Naive B cell (primary cell): ENCODE results near the gene CBR4. TPM values are rescaled to one million over a fixed set of nuclear protein-coding genes. Genes with fewer than 3 reads are reported as not detected.

Experiments used
- ATAC-seq, 2 donors: fragments of 150-1000 bp; cut with Tn5 transposase; 2 replicates each; pipeline ENCODE4 v1.10.0; 2021; ENCODE audit warnings: low read depth in 2 of 2, mild to moderate bottlenecking in 2 of 2, moderate library complexity in 2 of 2
- DNase-seq: peaks from one replicate; pipeline ENCODE4 v3.0.0; 2022
- H3K27ac Mint-ChIP-seq, 6 donors: one replicate each; pipeline ENCODE4 v1.8.0; 2020 to 2022; ENCODE audit warnings: mild to moderate bottlenecking in 6 of 6, mixed read lengths in 6 of 6, moderate library complexity in 5 of 6, inconsistent platforms in 2 of 6
- H3K27me3 Mint-ChIP-seq, 3 donors: one replicate each; pipeline ENCODE4 v1.8.0; 2021 to 2022; ENCODE audit warnings: mixed read lengths in 3 of 3, mild to moderate bottlenecking in 1 of 3
- H3K36me3 Mint-ChIP-seq, 2 donors: one replicate each; pipeline ENCODE4 v1.8.0; 2020 to 2022; ENCODE audit warnings: mixed read lengths in 2 of 2, inconsistent platforms in 1 of 2, mild to moderate bottlenecking in 1 of 2
- H3K4me1 Mint-ChIP-seq, 3 donors: one replicate each; pipeline ENCODE4 v1.8.0; 2020 to 2022; ENCODE audit warnings: mixed read lengths in 3 of 3, inconsistent platforms in 1 of 3, mild to moderate bottlenecking in 1 of 3, moderate library complexity in 1 of 3
- H3K4me3 Mint-ChIP-seq, 8 donors: one replicate each; pipeline ENCODE4 v1.8.0; 2020 to 2022; ENCODE audit warnings: mild to moderate bottlenecking in 8 of 8, mixed read lengths in 8 of 8, moderate library complexity in 8 of 8, inconsistent platforms in 2 of 8
- H3K9me3 Mint-ChIP-seq, 7 donors: one replicate each; pipeline ENCODE4 v1.8.0; 2020 to 2022; ENCODE audit warnings: mixed read lengths in 7 of 7, mild to moderate bottlenecking in 5 of 7, inconsistent platforms in 2 of 7, moderate library complexity in 1 of 7
- polyA plus RNA-seq, 6 donors: library from polyadenylated mRNA; unstranded; fragments of 300-500 nt; fragmentation: Illumina TruSeq; gene quantifications; one replicate each; pipeline ENCODE4 v1.2.3, GENCODE V29; 2021; ENCODE audit warnings: low read depth in 6 of 6

CBR4 gene
- polyA plus RNA-seq, 6 donors from 2014 or later, result 0.14 to 10.5 (median 7.4) TPM

DNA sequence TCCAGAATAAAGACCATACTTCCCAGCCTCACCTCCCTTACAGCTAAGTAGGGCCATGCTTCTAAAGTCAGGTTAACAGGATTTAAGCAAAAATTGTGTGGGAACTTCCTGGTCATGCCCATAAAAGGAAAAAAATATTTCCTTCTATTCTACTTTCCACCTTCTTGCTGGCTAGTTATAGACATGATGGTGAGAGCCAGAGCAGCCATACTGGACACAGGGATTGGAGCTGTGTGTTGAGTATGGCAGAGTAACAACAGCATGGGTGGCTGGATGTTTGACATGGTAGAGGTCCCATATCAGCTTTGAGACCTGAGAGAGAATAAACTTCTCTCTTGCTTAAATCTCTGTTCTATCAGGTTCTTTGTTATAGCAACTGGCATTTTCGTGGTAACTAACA, 15.1 kb upstream of the CBR4 start:
- H3K36me3 Mint-ChIP-seq, result no peaks in the 10 kb centered on the region
- H3K4me3 Mint-ChIP-seq, result no peak overlapping the region
- no peaks in the 10 kb centered on the region for H3K9me3 Mint-ChIP-seq
- peaks cover 0 to 13% (median 10%) of the 10 kb centered on the region in 3 donors for H3K27me3 Mint-ChIP-seq
- DNase-seq (no peak), ATAC-seq (no peak)
- H3K4me1 Mint-ChIP-seq, result peaks cover 0 to 7% (median 2%) of the 10 kb centered on the region in 3 donors
- H3K27ac Mint-ChIP-seq, result no peak overlapping the region

DNA sequence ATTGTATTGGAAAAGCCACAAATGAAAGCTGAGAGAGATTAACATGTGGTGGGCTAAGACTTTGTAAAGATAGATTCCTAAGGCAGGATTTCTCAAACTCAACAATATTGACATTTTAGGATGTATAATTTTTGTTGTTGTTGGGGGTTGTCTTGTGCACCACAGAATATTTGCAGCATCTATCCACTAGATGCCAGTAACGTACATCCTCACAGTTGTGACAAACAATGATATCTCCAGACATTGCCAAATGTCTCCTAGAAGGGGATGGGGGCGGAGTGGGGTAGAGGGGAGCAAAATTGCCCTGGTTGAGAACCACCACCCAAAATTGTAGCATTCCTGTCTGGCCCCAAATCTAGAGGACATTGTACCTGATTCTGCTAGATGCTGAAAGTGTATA, 14.7 kb upstream of the CBR4 start:
- H3K4me3 Mint-ChIP-seq, result no peak overlapping the region
- ATAC-seq, result peak in 1 of 2 donors; percentile 30
- H3K4me1 Mint-ChIP-seq, result peaks cover 0 to 7% (median 2%) of the 10 kb centered on the region in 3 donors
- H3K9me3 Mint-ChIP-seq, result no peaks in the 10 kb centered on the region
- DNase-seq, result no peak
- peaks cover 0 to 13% (median 10%) of the 10 kb centered on the region in 3 donors for H3K27me3 Mint-ChIP-seq
- no peaks in the 10 kb centered on the region for H3K36me3 Mint-ChIP-seq
- H3K27ac Mint-ChIP-seq, result no peak overlapping the region

DNA sequence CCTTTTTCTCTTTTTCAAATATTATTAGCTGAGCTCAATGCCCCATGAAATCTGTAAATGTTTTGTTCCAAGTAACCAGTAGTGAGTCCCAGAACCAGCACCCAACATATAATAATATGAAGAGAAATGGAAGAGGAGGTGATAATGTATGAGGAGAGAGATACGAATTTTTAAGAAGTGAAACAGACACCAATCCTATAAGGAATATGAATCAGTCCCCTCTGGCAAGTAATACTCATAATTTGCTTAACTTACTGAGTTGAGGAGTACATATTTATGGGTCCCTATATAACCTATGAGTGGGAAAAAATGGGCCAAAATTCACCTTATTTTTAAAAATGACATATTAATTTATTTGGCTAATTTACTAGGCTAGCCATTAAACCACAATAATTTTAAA, 8.4 kb upstream of the CBR4 start:
- no peaks in the 10 kb centered on the region for H3K36me3 Mint-ChIP-seq
- no peak overlapping the region for H3K4me3 Mint-ChIP-seq
- no peaks in the 10 kb centered on the region for H3K9me3 Mint-ChIP-seq
- peaks cover 8 to 13% (median 12%) of the 10 kb centered on the region in 3 donors for H3K27me3 Mint-ChIP-seq
- H3K27ac Mint-ChIP-seq, result no peak overlapping the region
- DNase-seq (no peak), ATAC-seq (no peak)
- peaks cover 0 to 7% (median 2%) of the 10 kb centered on the region in 3 donors for H3K4me1 Mint-ChIP-seq

DNA sequence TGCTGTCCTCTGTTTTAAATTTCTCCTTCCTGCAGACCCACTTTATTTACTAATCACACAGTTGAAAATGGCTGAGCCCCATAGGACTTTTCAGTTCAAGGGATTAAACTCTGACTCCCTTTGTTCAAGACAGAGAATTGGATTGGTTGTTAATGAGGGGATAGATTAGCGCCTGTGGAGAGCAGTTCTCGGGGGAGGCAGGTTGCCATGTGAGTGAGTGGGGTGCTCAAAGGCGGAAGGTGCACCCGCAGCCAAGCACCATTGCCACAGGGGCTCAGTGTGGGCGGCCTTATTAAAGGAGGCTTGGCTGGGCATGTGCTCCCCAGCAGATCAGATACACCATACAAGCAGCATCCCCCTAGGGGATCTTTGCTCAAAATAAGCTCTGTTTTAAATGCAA, 7.9 kb upstream of the CBR4 start:
- no peak overlapping the region for H3K27ac Mint-ChIP-seq
- H3K27me3 Mint-ChIP-seq, result peaks cover 8 to 13% (median 12%) of the 10 kb centered on the region in 3 donors
- H3K36me3 Mint-ChIP-seq, result no peaks in the 10 kb centered on the region
- DNase-seq, result no peak
- H3K4me1 Mint-ChIP-seq, result peaks cover 0 to 7% (median 2%) of the 10 kb centered on the region in 3 donors
- ATAC-seq, result no peak
- H3K4me3 Mint-ChIP-seq, result no peak overlapping the region
- no peaks in the 10 kb centered on the region for H3K9me3 Mint-ChIP-seq

DNA sequence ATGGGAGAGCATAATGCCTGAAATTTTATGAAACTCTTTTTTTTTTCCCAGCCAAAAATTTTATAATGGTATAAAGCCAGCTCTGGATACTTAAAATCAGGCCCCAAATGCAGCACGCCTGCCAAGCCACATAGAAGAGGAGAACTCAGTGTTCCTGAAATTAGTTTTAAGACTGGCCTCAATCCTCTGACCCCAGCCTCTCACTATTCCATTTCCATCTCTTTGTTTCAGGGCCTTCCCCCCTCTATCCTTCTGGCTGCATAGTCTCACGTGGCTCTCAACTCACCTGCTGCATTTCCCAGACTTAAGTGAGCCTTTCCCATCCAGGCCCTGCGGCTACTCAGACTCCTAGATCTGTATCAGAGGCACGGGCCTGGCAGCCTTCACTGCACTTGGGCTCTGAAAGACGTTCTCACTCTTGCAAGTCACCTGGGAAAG, 5.2 kb upstream of the CBR4 start:
- Mint-ChIP-seq H3K27ac (no peak overlapping the region), H3K36me3 (no peaks in the 10 kb centered on the region), H3K27me3 (peaks cover 8 to 14% (median 12%) of the 10 kb centered on the region in 3 donors), H3K4me3 (no peak overlapping the region), H3K9me3 (no peaks in the 10 kb centered on the region), H3K4me1 (peaks cover 0 to 8% (median 7%) of the 10 kb centered on the region in 3 donors)
- DNase-seq (no peak), ATAC-seq (no peak)

DNA sequence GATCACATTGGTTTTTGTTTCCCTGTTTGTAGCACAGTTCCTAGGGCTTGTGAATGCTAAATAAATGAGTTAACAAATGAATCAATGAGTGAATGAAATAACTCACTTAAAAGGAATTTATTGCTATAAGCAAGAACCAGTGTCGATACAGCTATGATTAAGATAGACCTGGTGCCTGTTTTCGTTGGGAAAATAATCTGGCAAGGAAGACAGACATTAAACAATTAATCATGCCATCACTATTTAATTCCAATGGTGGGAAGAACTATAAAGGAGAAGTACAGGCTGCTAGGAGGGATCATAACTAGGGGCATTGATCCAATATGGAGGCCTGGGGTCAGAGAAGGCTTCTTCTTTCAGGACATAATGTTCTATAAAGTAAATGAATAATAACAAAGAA, 4.5 kb upstream of the CBR4 start:
- no peaks in the 10 kb centered on the region for H3K9me3 Mint-ChIP-seq
- no peak for DNase-seq
- peaks cover 1 to 10% (median 7%) of the 10 kb centered on the region in 3 donors for H3K4me1 Mint-ChIP-seq
- no peak overlapping the region for H3K4me3 Mint-ChIP-seq
- H3K27me3 Mint-ChIP-seq, result peaks cover 8 to 17% (median 12%) of the 10 kb centered on the region in 3 donors
- no peak for ATAC-seq
- H3K36me3 Mint-ChIP-seq, result no peaks in the 10 kb centered on the region
- H3K27ac Mint-ChIP-seq, result no peak overlapping the region

DNA sequence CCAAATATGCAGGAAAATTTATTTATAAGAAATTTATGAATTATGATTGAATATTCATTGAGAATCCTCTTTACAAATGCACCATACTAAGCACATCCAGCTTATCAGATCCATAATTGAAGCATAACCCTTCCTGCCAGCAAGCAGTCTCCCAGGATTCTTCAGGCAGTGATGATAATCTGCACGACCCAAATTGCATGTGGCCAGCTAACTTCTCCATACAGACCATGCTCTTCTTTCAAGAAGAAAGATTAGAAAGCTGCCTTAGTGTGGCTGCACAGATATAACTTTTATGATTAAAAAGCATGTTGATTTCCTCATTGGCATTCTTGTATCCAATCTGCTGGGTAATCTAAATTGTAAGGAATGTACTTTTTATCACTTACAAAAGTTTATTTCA, 3.3 kb upstream of the CBR4 start:
- Mint-ChIP-seq H3K27me3 (peaks cover 8 to 17% (median 12%) of the 10 kb centered on the region in 3 donors), H3K9me3 (no peaks in the 10 kb centered on the region), H3K27ac (no peak overlapping the region), H3K4me1 (peaks cover 13 to 22% (median 18%) of the 10 kb centered on the region in 3 donors), H3K4me3 (no peak overlapping the region), H3K36me3 (no peaks in the 10 kb centered on the region)
- ATAC-seq, result no peak
- DNase-seq, result no peak

DNA sequence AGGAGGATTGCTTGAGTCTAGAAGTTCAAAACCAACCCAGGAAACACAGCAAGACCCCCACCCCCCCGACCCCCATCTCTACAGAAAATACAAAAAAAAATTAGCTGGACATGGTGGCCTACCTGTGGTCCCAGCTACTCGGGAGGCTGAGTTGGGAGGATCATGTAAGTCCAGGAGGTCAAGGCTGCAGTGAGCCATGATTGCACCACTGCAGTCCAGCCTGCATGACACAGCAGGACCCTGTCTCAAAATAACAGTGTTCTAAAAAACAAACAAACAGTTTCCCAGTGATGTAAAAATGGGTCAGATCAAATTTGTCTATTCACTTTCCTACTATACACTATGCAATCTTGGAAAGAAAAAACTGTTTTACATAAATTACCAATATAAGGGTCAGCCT, 2.0 kb upstream of the CBR4 start:
- ATAC-seq, result no peak
- peak overlapping the region in 1 of 8 donors; percentile 53 for H3K4me3 Mint-ChIP-seq

DNA sequence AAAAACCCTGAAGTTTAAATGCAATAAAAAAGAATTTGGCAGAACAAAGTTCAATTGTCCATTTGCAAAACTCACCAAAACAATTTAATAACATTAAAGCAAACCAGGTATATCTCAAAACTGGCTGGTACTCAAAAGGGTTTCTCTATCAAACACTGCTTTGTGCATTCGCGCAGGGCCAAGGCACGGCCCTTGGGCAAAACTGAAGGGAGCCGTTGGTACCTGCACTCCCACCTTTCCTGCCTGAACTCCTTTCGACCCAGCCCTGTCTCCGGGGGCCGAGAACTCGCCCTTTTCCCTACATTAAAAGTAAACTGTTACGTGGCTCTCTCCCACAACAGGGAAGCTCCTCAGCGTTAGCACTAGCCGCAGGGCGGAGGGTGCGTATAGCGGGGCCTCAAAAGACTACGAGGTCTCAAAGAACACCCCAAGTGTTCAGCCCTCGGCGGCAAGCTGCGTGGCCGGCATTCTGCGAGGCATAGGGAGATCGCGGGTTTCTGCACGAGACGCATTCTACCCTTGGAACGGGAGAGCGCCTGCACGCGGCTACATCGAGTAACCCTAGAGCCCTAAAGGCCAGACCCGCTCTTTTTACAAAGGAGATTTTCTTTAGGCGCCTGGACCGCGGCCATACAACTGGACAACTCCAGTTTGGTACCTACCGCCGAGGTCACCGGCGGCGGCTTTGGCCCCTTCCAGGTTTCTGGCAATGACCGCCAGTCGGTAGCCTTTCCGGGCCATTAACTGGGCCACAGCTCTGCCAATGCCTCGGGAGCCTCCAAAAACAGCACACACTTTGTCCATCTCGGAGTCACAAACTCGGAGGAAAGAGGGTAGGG, 550 bp downstream of the CBR4 start:
- ATAC-seq, result peak; percentile 46 to 47
- peaks cover 21 to 41% (median 23%) of the 10 kb centered on the region in 3 donors for H3K4me1 Mint-ChIP-seq
- peaks cover 1 to 3% of the 10 kb centered on the region in 2 donors for H3K36me3 Mint-ChIP-seq
- peak overlapping the region; percentile 95 to 99 (median 98) for H3K27ac Mint-ChIP-seq
- DNase-seq, result peak; percentile 52
- peaks cover 4 to 8% (median 6%) of the 10 kb centered on the region in 3 donors for H3K27me3 Mint-ChIP-seq
- no peaks in the 10 kb centered on the region for H3K9me3 Mint-ChIP-seq
- peak overlapping the region; percentile 96 to 99 (median 98) for H3K4me3 Mint-ChIP-seq

More for the DNA sequence above, 2.0 kb upstream of the CBR4 start:
- no peak for DNase-seq
- Mint-ChIP-seq H3K4me1 (peaks cover 20 to 33% (median 22%) of the 10 kb centered on the region in 3 donors), H3K9me3 (no peaks in the 10 kb centered on the region), H3K27ac (no peak overlapping the region), H3K27me3 (peaks cover 8 to 17% (median 12%) of the 10 kb centered on the region in 3 donors), H3K36me3 (no peaks in the 10 kb centered on the region)

DNA sequence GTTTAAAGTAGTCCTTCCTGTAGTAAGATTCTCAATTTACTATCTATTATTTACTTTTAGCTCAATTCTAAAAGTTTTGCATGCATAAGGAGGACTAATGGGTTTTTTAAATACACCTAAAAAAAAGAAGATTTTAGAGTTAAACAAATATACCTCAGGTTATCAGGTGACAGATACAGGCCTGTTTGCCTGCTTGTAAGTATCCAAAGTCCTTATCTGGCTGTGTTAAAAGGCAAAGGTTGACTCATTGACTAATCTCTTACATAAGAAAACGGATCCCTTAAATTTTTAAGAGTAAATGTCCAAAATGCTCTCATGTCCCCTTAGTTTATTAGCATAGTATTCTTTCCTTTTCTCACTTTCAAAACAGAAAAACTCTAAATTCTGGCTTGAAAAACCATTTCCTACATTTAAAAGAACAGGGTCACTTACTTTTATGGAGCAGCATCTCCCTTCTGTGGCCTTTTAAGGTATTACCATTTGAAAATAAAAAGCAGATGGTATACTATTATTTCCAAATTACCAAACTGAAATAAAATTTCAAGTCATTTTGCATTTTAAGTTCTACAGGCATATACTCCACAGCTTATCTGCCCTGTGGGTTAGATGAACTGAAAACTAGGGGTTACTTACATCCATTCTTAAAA, 4.5 kb downstream of the CBR4 start:
- Mint-ChIP-seq H3K4me3 (no peak overlapping the region), H3K4me1 (peaks cover 21 to 37% (median 24%) of the 10 kb centered on the region in 3 donors), H3K36me3 (peaks cover 24 to 27% of the 10 kb centered on the region in 2 donors), H3K9me3 (no peaks in the 10 kb centered on the region), H3K27me3 (peaks cover 0 to 4% (median 0%) of the 10 kb centered on the region in 3 donors), H3K27ac (no peak overlapping the region)
- DNase-seq, result no peak
- ATAC-seq, result no peak

DNA sequence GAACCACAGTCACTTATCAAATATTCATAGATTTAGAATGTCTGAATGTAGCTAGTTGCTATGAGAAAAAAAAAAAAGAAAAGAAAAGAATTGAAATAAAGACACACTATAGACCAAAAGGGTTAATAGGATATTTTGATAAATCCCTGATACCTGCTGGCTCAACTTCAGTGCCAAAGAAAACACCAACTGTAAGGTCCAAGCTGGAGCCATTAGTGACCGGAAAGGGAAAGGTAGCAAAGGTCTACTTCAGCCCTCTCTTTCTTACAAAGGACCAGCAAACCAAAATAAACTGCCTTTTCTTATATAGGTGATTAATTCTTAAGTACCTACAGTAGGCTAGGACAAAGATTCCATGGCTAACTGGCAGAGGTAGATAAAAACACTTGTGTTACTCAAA, 9.7 kb downstream of the CBR4 start:
- DNase-seq (no peak), ATAC-seq (no peak)
- peaks cover 24 to 39% of the 10 kb centered on the region in 2 donors for H3K36me3 Mint-ChIP-seq
- H3K27me3 Mint-ChIP-seq, result no peaks in the 10 kb centered on the region
- no peak overlapping the region for H3K4me3 Mint-ChIP-seq
- H3K4me1 Mint-ChIP-seq, result peaks cover 7 to 17% (median 8%) of the 10 kb centered on the region in 3 donors
- H3K27ac Mint-ChIP-seq, result peak overlapping the region in 1 of 6 donors; percentile 22
- no peaks in the 10 kb centered on the region for H3K9me3 Mint-ChIP-seq

DNA sequence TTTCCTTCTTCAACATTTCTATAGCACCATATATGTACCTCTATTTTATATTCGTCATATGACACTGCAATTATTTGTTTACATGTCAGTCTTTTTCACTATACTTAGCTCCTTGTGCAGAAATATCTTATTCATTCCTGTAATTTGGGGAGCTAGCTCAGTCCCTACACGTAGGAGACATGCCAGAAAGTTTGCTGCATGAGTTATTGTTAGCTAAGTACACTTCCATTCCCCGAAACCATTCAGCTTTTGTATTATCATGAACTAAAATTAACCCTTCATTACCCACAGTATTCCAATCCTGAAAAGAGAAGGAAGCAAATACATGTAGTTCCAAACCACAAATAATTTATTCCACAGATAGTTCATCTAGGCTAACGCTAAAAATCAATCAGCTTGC, 10.2 kb downstream of the CBR4 start:
- peaks cover 5 to 17% (median 8%) of the 10 kb centered on the region in 3 donors for H3K4me1 Mint-ChIP-seq
- H3K36me3 Mint-ChIP-seq, result peaks cover 24 to 42% of the 10 kb centered on the region in 2 donors
- no peaks in the 10 kb centered on the region for H3K9me3 Mint-ChIP-seq
- no peak overlapping the region for H3K4me3 Mint-ChIP-seq
- no peak overlapping the region for H3K27ac Mint-ChIP-seq
- no peaks in the 10 kb centered on the region for H3K27me3 Mint-ChIP-seq
- DNase-seq (no peak), ATAC-seq (no peak)

DNA sequence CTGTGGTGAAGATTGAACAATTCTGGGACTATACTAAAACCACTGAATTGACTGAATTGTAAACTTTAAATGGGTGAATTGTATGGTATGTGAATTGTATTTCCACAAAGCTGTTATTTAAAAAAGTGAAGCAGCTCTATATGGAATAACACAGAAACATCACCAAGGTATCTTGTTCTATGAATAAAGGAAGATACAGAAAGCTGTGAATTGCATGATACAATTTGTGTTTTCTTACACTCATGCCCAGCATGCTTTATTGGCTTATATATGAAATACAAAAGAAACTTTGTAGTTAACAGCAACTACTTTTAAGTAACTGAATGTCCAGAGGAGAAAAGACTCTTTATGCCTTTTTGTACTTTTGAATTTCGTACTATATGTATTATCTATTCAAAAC, 11.5 kb downstream of the CBR4 start:
- Mint-ChIP-seq H3K27me3 (no peaks in the 10 kb centered on the region), H3K4me1 (peaks cover 2 to 13% (median 4%) of the 10 kb centered on the region in 3 donors), H3K9me3 (no peaks in the 10 kb centered on the region), H3K36me3 (peaks cover 17 to 31% of the 10 kb centered on the region in 2 donors), H3K27ac (no peak overlapping the region), H3K4me3 (no peak overlapping the region)
- DNase-seq (no peak), ATAC-seq (no peak)
